GM23338 (cell line): ENCODE results near the gene SPRED2. TPM values are rescaled to one million over a fixed set of nuclear protein-coding genes. Genes with fewer than 3 reads are reported as not detected.
A peak's percentile ranks its signal among the peaks of the same experiment; 100 is the strongest.

Experiments
- ATAC-seq: fragments of 200-7000 bp; cut with Tn5 transposase; 3 replicates; pipeline ENCODE4 v1.9.1; 2020
- DNase-seq: peaks from one replicate; pipeline ENCODE4 v3.0.0-alpha.2; 2015; ENCODE audit warnings: low spot score
- H2AFZ ChIP-seq: fragments of 200-600 bp; sonication (generic); 2 replicates; pipeline ENCODE4 v1.8.0; 2016; ENCODE audit warnings: antibody characterized with exemption, mild to moderate bottlenecking, moderate library complexity
- H3F3A ChIP-seq: fragments of 200-600 bp; sonication (generic); replicated peaks from 2 replicates; pipeline ENCODE4 v1.8.0; 2017; ENCODE audit warnings: antibody characterized with exemption, mixed run types, low read depth
- H3K27ac ChIP-seq: fragments of 200-600 bp; sonication (generic); 2 replicates; pipeline ENCODE4 v1.6.1; 2016; ENCODE audit warnings: low read depth
- H3K27me3 ChIP-seq: fragments of 200-600 bp; sonication (generic); 2 replicates; pipeline ENCODE4 v1.8.0; 2016; ENCODE audit warnings: mild to moderate bottlenecking, mixed run types, moderate library complexity; ENCODE audit not compliant: insufficient read depth
- H3K36me3 ChIP-seq: fragments of 200-600 bp; sonication (generic); 2 replicates; pipeline ENCODE4 v1.8.0; 2016; ENCODE audit warnings: mild to moderate bottlenecking; ENCODE audit not compliant: insufficient read depth
- H3K4me1 ChIP-seq: fragments of 200-600 bp; sonication (generic); 2 replicates; pipeline ENCODE4 v1.8.0; 2016; ENCODE audit warnings: mild to moderate bottlenecking, moderate library complexity; ENCODE audit not compliant: insufficient read depth
- H3K4me2 ChIP-seq: fragments of 200-600 bp; sonication (generic); 2 replicates; pipeline ENCODE4 v1.7.1; 2017; ENCODE audit warnings: mixed run types
- H3K4me3 ChIP-seq: fragments of 200-600 bp; sonication (generic); 2 replicates; pipeline ENCODE4 v1.6.1; 2016; ENCODE audit warnings: mixed run types
- H3K79me2 ChIP-seq: fragments of 200-600 bp; sonication (generic); replicated peaks from 2 replicates; pipeline ENCODE4 v1.8.0; 2017; ENCODE audit warnings: mild to moderate bottlenecking; ENCODE audit not compliant: insufficient read depth
- H3K9me2 ChIP-seq: fragments of 200-600 bp; sonication (generic); 2 replicates; pipeline ENCODE4 v1.8.0; 2017; ENCODE audit not compliant: insufficient read depth
- H4K20me1 ChIP-seq: fragments of 200-600 bp; sonication (generic); replicated peaks from 2 replicates; pipeline ENCODE4 v1.8.0; 2017; ENCODE audit warnings: mild to moderate bottlenecking; ENCODE audit not compliant: insufficient read depth
- H3K27ac Mint-ChIP-seq: 2 replicates; pipeline ENCODE4 v1.8.0; 2020; ENCODE audit warnings: inconsistent platforms, mild to moderate bottlenecking, moderate library complexity, mixed read lengths
- H3K27me3 Mint-ChIP-seq: 3 replicates; pipeline ENCODE4 v1.8.0; 2022; ENCODE audit warnings: low read depth, mild to moderate bottlenecking, moderate library complexity, mixed read lengths, inconsistent platforms; ENCODE audit not compliant: insufficient read depth, poor library complexity
- H3K36me3 Mint-ChIP-seq: 3 replicates; pipeline ENCODE4 v1.8.0; 2021; ENCODE audit warnings: low read depth, mild to moderate bottlenecking, inconsistent platforms, moderate library complexity, mixed read lengths
- H3K4me1 Mint-ChIP-seq: 3 replicates; pipeline ENCODE4 v1.8.0; 2020; ENCODE audit warnings: mild to moderate bottlenecking, inconsistent platforms, mixed read lengths
- H3K4me3 Mint-ChIP-seq: 3 replicates; pipeline ENCODE4 v1.8.0; 2021; ENCODE audit warnings: moderate library complexity, mild to moderate bottlenecking, inconsistent platforms, mixed read lengths
- H3K9me3 Mint-ChIP-seq: 3 replicates; pipeline ENCODE4 v1.8.0; 2020; ENCODE audit warnings: moderate library complexity, mild to moderate bottlenecking, inconsistent platforms, mixed read lengths
- CREB1 ChIP-seq: fragments of 250-450 bp; sonication (Bioruptor Pico); IDR thresholded peaks from 2 replicates; pipeline ENCODE4 v1.5.0; 2020; ENCODE audit warnings: low read depth, mild to moderate bottlenecking, moderate library complexity
- CTCF ChIP-seq, 2 experiments: fragments of 200-600 bp in 1 of 2; sonication (generic) in 1 of 2; conservative IDR thresholded peaks; 2 replicates each; pipeline versions ENCODE4 v1.5.1 to v1.6.1; 2016 to 2017; ENCODE audit warnings: antibody characterized with exemption in 2 of 2, low read depth in 2 of 2, mild to moderate bottlenecking in 2 of 2, moderate library complexity in 1 of 2
- ETS1 ChIP-seq: IDR thresholded peaks from 2 replicates; pipeline ENCODE4 v1.6.1; 2016; ENCODE audit warnings: antibody characterized with exemption
- EZH2 ChIP-seq: fragments of 200-600 bp; sonication (generic); IDR thresholded peaks from one replicate; pipeline ENCODE4 v1.8.0; 2017; ENCODE audit warnings: antibody characterized with exemption, mild to moderate bottlenecking, low read depth; ENCODE audit not compliant: unreplicated experiment
- EZH2phosphoT487 ChIP-seq: fragments of 200-600 bp; sonication (generic); IDR thresholded peaks from one replicate; pipeline ENCODE4 v1.8.1; 2018; ENCODE audit warnings: antibody characterized with exemption; ENCODE audit not compliant: unreplicated experiment
- JUNB ChIP-seq: IDR thresholded peaks from one replicate; pipeline ENCODE4 v1.6.1; 2016; ENCODE audit warnings: antibody characterized with exemption; ENCODE audit not compliant: unreplicated experiment
- POLR2AphosphoS5 ChIP-seq: IDR thresholded peaks from 2 replicates; pipeline ENCODE4 v1.6.1; 2016; ENCODE audit warnings: antibody characterized with exemption, low read depth
- REST ChIP-seq: IDR thresholded peaks from one replicate; pipeline ENCODE4 v1.6.1; 2018; ENCODE audit warnings: antibody characterized with exemption; ENCODE audit not compliant: unreplicated experiment
- STAT1 ChIP-seq: IDR thresholded peaks from one replicate; pipeline ENCODE4 v1.6.1; 2016; ENCODE audit warnings: antibody characterized with exemption; ENCODE audit not compliant: unreplicated experiment
- ZNF114 ChIP-seq: fragments of 250-450 bp; sonication (Bioruptor Pico); IDR thresholded peaks from 2 replicates; pipeline ENCODE4 v1.5.0; 2020; ENCODE audit warnings: mild to moderate bottlenecking, moderate library complexity
- ZNF462 ChIP-seq: fragments of 250-450 bp; sonication (Bioruptor Pico); IDR thresholded peaks from 2 replicates; pipeline ENCODE4 v1.5.0; 2020; ENCODE audit warnings: mild to moderate bottlenecking, moderate library complexity
- polyA plus RNA-seq: library from polyadenylated mRNA; unstranded; fragments of >200 nt; fragmentation: Nextera tagmentation; extraction: Ambion mirVana; gene quantifications from 2 replicates; pipeline ENCODE4 v1.2.1, GENCODE V29; 2016
- total RNA-seq: library from RNA; depleted of rRNA; stranded (reverse); fragments of >200 nt; shearing (Covaris generic); gene quantifications from 2 replicates; pipeline ENCODE4 v1.2.3, GENCODE V29; 2014

SPRED2 gene
- total and polyA plus RNA-seq, 2 experiments from 2014 or later, result 8.7 to 13.0 TPM

- ATAC-seq (peak; percentile 17), DNase-seq (no peak)
- TF ChIP-seq CREB1 (CRISPR knock-in tag) (no peak), JUNB (no peak), ZNF462 (CRISPR knock-in tag) (no peak), POLR2AphosphoS5 (no peak), CTCF (conservative IDR thresholded peaks at IDR 0.05; ENCODE audit: low read depth in 2 of 2) (no peak), EZH2 (no peak), ETS1 (no peak), REST (no peak), EZH2phosphoT487 (no peak), ZNF114 (CRISPR knock-in tag) (no peak), STAT1 (no peak)
- Histone ChIP-seq H3K9me2 (no peaks in the 10 kb centered on the region), H3K27me3 (no peaks in the 10 kb centered on the region), H3K4me3 (no peak overlapping the region), H2AFZ (no peak overlapping the region), H3F3A (peaks cover 3% of the 10 kb centered on the region), H3K36me3 (no peaks in the 10 kb centered on the region), H3K4me2 (no peak overlapping the region), H3K79me2 (no peaks in the 10 kb centered on the region), H3K27ac (no peak overlapping the region), H4K20me1 (peaks cover 3% of the 10 kb centered on the region; the same call in 1 of the 2 replicates), H3K4me1 (peaks cover 14% of the 10 kb centered on the region)
- Mint-ChIP-seq H3K4me3 (no peak overlapping the region), H3K36me3 (no peaks in the 10 kb centered on the region), H3K9me3 (no peaks in the 10 kb centered on the region), H3K27me3 (peaks cover 19% of the 10 kb centered on the region), H3K27ac (no peak overlapping the region), H3K4me1 (peaks cover 27% of the 10 kb centered on the region)
These were observed 132.2 kb downstream of the SPRED2 start for GRCh38 chr2:65300134-65300760.
